Endothelial cell of umbilical vein (primary cell): ENCODE measurements around the gene CLDN9.
"Not testable (repeated sequence)": the region's sequence is repeated elsewhere in the genome, so short reads cannot be mapped to it uniquely, and the experiment has no call there.

ENCODE experiments used
- CTCF ChIP-seq, 2 donors: IDR thresholded peaks; 1 replicate in 1 of 2; 2 replicates in 1 of 2; pipeline ENCODE4 v1.5.1; 2011; ENCODE audit warnings: low read length in 2 of 2, mild to moderate bottlenecking in 2 of 2, moderate library complexity in 2 of 2, control low read depth in 1 of 2, inconsistent platforms in 1 of 2, low read depth in 1 of 2; ENCODE audit not compliant: insufficient read depth in 1 of 2; ENCODE audit errors: extremely low read depth in 1 of 2
- EZH2 ChIP-seq: IDR thresholded peaks from 2 replicates; pipeline ENCODE4 v1.6.1; 2012; ENCODE audit warnings: borderline replicate concordance, low read depth, mild to moderate bottlenecking, moderate library complexity, low read length, inconsistent platforms; ENCODE audit not compliant: severe bottlenecking
- FOS ChIP-seq: IDR thresholded peaks from 2 replicates; pipeline ENCODE4 v1.6.1; 2011; ENCODE audit warnings: mild to moderate bottlenecking, low read length, moderate library complexity, borderline replicate concordance; ENCODE audit not compliant: insufficient read depth
- GATA2 ChIP-seq: IDR thresholded peaks from 2 replicates; pipeline ENCODE4 v1.7.0; 2011; ENCODE audit warnings: low read depth, mild to moderate bottlenecking, moderate library complexity, mixed read lengths, low read length; ENCODE audit not compliant: insufficient read length, insufficient read depth
- MAX ChIP-seq: IDR thresholded peaks from 2 replicates; pipeline ENCODE4 v1.6.1; 2011; ENCODE audit not compliant: insufficient read depth, insufficient read length
- MYC ChIP-seq: IDR thresholded peaks from one replicate; pipeline ENCODE4 v1.6.1; 2011; ENCODE audit warnings: mild to moderate bottlenecking, low read depth, low read length
- POLR2A ChIP-seq: IDR thresholded peaks from 2 replicates; pipeline ENCODE4 v1.6.1; 2012; ENCODE audit warnings: low read depth, mild to moderate bottlenecking, control low read depth, low read length
- POLR2AphosphoS5 ChIP-seq: IDR thresholded peaks from 2 replicates; pipeline ENCODE4 v1.6.1; 2012; ENCODE audit warnings: low read depth, mild to moderate bottlenecking, control low read depth, low read length, moderate library complexity; ENCODE audit not compliant: insufficient read depth

- not testable (repeated sequence) for TF ChIP-seq CTCF (IDR thresholded peaks at IDR 0.05; ENCODE audit: extremely low read depth in 1 of 2, insufficient read depth in 1 of 2, low read depth in 1 of 2, low read length in 2 of 2); EZH2; POLR2A; POLR2AphosphoS5; GATA2; MYC; FOS; MAX
Measured at GRCh38 chr16:3052571-3053329, 40.0 kb downstream of the CLDN9 start.
